CD4-positive, alpha-beta T cell treated with Interleukin-17A for 4 hours (primary cell): ENCODE measurements around the gene ENG.
"Not testable (repeated sequence)": the region's sequence is repeated elsewhere in the genome, so short reads cannot be mapped to it uniquely, and the experiment has no call there.

Experiments
- DNase-seq: peaks from one replicate; pipeline ENCODE4 v3.0.0-alpha.2; 2020; ENCODE audit warnings: mixed read lengths

Gene ENG

DNA sequence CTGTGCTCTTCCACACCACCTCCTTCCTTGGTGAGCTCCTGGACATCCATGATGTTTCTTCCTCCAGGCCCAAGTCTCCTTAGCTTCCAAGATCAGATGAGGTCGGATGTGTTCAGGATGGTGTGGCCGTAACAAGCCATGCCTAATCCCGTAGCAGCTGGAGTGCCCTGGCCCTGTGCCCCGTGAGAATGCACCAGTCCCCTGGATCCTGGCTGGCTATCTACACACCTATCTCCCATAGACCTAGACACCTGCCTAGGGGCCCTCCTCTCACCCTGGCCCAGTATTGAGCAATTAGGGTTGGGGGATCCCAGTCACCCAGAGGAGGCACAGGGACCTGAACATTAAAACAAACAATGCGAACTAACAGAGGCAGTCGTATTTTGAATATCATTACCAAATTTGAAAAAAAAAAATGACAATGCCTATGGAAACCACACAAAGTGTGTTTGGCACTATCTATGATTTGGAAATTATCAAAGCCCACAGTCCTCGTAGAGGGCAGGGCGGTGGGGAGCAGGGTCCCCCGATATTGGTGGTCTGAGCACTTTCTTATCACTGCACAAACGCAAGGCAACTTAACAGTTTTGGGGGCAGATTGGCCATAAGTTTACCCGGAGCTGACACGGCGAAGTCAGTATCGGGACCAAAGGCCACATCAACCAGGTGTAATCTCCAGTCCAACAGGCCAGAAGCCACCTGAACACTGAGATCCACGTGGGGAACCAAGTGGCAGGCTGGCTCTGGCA is 13.2 kb downstream of the ENG start:
- DNase-seq, result no peak

GRCh38 chr9:127838375-127839078 is 15.9 kb downstream of the ENG start:
- DNase-seq, result no peak

DNA sequence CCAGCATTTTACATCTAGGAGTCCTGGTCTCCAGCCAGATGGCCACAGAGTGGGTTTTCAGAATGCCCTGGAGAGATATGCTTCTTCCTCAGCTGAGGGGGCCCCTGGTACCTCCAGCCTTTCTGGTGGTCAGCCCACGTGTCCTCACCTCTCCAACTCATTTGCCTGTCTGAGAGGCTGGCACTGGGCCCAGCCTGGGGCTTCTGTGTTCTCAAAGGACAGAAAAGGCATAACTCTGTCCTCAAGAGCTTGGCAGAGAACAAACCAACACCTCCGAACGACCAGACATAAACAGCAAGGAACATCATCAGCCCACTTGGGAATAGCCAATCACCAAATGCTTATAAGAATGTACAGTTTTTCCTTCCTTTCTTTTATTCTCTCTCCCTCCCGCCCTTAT is 17.1 kb downstream of the ENG start:
- no peak for DNase-seq

GRCh38 chr9:127836561-127836960 is 17.9 kb downstream of the ENG start:
- not testable (repeated sequence) for DNase-seq

- DNase-seq, result no peak
Observed at GRCh38 chr9:127835991-127836516, 18.4 kb downstream of the ENG start.

DNA sequence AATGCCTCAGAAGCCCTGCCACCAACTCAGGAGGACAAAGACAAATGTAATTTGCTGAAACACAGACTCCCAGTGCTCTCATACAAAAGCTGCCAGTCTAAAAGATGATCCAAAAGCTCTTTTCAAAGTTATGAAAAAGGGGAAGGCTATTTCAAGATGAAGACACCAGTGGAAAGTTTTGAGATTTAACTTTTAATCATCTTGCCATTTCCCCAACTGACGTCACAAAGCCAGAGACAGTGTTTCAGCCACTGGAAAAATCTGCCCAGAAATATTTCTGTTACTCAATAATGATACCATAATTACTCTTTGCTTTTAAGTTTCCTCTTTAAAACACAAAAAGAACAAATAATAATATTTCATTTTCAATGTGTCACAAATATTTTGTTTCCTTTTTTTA is 20.9 kb downstream of the ENG start:
- DNase-seq, result no peak

- DNase-seq, result peak; percentile 55
Observed at GRCh38 chr9:127832248-127832647, 22.2 kb downstream of the ENG start.

GRCh38 chr9:127829205-127829906 is 25.1 kb downstream of the ENG start:
- DNase-seq, result no peak

DNA sequence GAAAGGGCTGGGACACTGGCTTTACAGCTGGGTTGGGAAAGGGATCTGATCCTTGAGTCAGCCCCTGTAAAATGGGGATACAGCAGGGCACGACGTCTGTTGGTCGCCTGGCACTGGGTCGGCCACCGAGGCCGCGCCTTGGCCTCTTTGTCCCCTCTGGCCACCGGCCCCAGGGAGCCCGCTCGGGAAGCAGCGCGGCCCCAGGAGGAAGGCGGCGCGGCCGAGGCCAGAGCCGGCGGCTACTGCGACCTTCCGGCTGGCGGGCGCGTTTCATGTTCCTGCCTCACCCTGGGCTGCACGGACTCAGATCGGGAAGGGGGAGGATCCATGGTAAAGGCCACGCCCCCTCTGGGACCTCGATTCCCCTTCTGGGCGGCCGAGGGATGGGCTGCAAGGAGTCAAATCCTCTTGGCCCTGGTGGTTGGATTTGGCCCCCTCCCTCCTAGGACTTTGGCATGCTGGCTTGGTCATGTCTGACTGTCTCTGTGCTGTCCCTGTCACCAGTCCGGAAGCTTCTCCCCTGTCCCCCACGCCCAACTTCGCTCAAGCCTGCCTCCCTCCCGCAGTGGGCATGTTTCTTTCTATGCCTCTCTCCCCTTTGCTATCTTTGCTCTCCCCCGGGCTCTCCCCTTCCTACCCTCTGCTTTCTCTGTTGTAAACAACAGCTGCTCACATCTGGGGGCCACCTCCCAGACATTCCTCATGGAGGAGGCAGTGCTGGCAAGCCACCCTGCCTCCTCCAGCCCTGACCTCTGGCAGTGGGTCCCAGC is 26.0 kb downstream of the ENG start:
- no peak for DNase-seq

GRCh38 chr9:127826253-127826913 is 28.1 kb downstream of the ENG start:
- DNase-seq, result no peak

- peak; percentile 23 for DNase-seq
Observed at GRCh38 chr9:127825319-127826051, 29.0 kb downstream of the ENG start.

DNA sequence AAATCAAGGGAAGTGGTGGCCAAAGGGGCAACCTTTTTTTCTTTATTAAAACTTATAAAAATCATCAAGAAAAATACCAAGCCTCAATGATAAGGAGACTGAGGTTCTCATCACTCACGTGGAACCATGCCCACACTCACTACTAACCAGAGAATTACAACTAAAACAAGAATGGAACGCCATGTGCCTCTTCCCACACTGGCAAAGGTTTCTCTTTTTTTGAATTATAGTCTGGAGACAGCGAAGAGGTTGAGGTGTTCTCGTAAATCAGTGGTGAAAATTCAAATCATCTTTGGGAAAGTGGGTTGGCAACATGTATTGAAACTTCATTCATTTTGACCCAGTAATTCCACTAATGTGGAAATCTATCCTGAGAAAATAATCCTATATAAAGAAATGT is 32.4 kb downstream of the ENG start:
- no peak for DNase-seq

GRCh38 chr9:127818574-127818973 is 35.9 kb downstream of the ENG start:
- DNase-seq, result no peak

DNA sequence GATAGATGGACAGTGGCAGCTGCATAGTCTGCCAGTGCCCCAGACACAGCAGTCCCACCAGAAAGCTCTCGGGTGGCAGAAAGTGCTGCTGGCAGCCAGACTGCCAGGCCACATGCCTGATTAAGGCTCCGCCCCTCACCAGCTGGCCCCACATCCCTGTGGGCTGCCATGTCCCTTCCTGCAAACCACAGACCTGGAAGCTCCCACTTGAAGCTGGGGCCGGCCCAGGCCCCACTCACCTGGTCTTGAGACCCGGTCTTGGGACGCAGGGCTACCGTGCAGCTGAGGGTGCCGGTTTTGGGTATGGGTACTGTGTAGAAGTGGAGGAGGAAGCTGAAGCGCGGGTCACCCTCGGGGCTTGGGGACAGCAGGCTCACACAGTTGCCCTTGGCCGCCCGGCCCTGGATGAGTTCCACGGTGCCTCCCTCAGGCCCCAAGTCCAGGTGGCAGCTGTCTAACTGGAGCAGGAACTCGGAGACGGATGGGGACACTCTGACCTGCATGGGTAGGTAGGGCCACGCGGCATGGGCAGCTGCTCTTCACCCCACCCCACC is 36.5 kb downstream of the ENG start:
- DNase-seq, result no peak

DNA sequence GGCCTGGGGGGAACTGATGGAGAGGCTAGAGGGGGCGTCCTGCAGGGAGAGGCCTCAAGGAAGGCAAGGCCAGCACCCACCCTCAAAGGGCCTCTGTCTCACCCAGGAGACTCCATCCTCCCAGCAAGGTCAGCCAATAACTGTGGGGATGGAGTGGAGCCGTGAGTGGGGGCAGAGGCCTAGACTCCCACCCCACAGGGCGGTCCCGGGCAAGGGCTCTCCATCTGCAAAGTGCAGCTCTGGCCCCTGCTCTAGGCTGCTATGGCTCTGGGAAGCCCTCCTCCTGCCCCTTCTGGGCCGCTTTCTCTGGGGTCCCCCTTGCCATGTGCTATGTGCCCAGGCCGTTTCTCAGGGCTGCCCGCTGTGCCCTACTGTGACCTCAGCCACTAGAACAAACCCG is 37.7 kb downstream of the ENG start:
- no peak for DNase-seq

DNA sequence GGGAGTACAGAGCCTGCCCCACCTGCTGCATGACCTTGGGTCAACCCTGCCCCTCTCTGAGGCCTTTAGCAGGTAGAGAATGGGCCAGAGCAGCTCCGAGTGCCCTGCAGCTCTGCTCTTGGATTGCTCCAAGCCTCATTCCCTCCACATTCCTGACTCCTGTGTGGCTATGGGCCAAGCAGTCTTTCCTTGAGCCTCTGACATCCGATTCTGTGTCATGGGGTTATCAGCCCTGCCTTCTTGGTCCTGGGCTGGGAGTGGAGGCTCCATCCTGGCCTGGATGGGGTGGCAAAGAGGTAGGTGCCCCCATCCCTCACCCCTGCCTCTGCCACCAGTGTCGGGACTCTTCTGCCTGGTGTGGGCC is 38.1 kb downstream of the ENG start:
- DNase-seq, result no peak

GRCh38 chr9:127815512-127816361 is 38.7 kb downstream of the ENG start:
- DNase-seq, result no peak

- DNase-seq, result no peak
Observed at GRCh38 chr9:127814619-127815511, 39.6 kb downstream of the ENG start.

DNA sequence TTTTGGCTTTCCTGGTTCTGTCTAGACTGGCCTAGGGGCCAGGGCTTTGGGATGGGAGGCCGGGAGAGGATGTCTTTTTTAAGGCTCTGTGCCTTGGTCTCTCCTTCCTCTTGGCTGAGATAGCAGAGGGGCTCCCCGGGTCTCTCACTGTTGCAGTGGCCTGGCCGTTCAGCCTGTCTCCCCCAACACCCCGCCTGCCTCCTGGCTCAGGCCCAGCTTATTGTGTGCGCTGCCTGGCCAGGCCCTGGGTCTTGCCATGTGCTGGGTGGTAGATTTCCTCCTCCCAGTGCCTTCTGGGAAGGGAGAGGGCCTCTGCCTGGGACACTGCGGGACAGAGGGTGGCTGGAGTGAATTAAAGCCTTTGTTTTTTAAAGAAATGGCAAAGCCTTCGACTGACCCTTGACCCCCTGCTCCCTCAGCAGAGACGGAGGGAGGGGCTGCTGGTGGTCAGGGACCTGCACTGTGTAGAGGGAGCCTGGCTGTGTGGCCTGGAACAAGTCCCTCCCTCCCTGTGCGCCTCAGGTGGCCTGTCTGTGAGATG is 40.7 kb downstream of the ENG start:
- DNase-seq, result no peak
